GM12892 (cell line): ENCODE results near the gene COX19.

Experiments used
- DNase-seq: peaks from one replicate; pipeline ENCODE4 v3.0.0; 2011; ENCODE audit not compliant: insufficient read length
- FAIRE-seq: peaks from 2 replicates; lab custom pipeline; 2011; peaks lifted over from hg19 to GRCh38; lab: Jason Lieb, UNC
- POLR2A ChIP-seq: IDR thresholded peaks from 2 replicates; pipeline ENCODE4 v1.6.1; 2011; ENCODE audit warnings: low read depth, low read length, control low read depth
- POLR2AphosphoS5 ChIP-seq: IDR thresholded peaks from 2 replicates; pipeline ENCODE4 v1.6.1; 2011; ENCODE audit warnings: low read depth, low read length, control low read depth
- TAF1 ChIP-seq: IDR thresholded peaks from 2 replicates; pipeline ENCODE4 v1.6.1; 2011; ENCODE audit warnings: low read depth, mild to moderate bottlenecking, control low read depth, low read length, borderline replicate concordance

Gene COX19

DNA sequence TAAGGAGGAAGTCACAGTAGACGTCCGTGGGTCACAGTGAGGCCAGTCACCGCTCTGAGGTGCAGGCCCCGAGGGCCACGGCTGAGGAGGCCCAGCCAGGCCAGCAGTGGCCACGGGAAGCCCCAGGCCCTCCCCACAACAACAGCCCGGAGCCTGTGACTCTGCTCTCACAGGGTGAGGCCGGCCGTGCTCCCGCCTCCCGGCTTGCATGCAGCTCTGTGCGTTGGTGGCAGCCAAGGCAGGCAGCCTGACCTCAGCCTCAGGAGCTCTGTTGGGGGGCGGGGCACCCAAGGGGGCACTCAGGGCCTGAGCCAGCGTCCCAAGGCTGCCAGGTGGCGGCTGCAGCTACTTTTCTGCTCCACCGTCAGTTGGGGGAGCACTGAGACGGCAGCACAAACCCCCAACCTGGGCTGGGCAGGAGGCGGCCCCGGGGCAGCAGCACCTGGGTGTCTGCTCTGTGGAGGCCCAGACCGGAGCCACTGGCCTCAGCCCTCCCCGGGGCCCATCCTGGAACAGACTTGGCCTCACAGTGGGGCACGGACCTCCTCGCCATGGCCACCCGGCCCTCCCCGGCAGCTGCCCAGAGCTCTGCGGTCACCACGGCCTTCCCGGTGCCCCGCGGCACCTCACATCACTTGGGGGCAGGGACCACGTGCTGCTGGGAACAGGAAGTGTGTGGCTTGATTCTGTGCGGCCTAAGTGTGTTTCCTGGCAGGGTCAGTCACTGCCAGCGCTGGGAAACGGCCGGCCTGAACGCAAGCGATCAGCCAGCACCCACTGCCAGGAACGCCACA lies 20.9 kb upstream of the COX19 start:
- FAIRE-seq: no peak
- TF ChIP-seq TAF1 (no peak), POLR2AphosphoS5 (no peak), POLR2A (no peak)
- DNase-seq: no peak

DNA sequence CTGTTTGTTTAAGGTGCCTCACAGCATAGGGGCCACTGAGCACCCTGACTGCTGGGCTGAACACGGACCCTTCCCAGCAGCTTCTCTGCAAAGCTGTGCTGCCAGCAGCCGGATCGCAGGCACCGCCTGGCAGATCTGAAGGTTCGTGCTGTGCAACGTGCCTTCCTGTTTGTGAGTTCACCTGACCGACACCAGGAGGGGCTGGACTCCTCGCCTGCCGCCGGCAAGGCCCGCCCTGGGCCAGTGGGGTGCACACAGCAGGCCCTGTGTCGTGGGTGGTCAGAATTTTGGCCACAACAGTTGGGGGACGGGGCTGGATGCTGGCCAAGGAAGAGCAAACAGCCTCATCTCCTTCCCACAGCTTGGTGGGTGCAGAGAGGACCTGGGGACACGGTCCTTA lies 20.2 kb upstream of the COX19 start:
- no peak for FAIRE-seq

DNA sequence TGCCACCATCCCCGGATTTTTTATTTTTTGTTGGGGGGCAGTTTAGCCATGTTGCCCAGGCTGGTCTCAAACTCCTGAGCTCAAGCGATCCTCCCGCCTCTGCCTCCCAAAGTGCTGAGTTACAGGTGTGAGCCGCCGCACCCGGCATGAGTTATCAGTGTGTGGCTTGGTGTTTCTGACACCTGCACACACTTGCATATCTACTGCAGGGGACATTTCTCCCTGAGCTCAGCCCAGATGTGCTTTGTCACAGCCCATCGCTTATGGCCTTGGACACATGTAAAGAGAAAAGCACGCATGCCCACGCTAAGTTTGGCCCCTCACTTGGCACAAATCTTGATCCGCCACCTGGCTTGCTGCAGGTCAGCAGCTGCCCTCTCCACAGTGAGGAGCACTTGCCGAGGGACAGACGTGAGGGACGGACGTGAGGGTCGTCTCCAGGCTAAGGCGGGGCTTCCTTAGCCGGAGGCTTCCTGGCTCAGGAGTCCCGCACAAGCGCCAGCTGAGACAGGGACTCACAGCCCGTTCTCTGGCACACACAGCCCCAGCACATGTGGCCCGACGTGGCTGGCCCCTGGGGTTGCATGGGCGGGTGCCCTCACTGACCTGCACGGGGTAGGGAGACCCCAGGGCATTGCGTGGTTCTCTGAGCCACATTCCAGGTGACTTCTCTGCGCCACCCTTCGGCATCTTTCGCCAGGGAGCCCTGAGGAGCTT lies 19.4 kb upstream of the COX19 start:
- TF ChIP-seq POLR2A (peak; percentile 47), POLR2AphosphoS5 (no peak)
- no peak for FAIRE-seq
- no peak for DNase-seq

More for the DNA sequence above, 20.2 kb upstream of the COX19 start:
- TF ChIP-seq POLR2AphosphoS5 (no peak), POLR2A (no peak), TAF1 (no peak)
- no peak for DNase-seq

DNA sequence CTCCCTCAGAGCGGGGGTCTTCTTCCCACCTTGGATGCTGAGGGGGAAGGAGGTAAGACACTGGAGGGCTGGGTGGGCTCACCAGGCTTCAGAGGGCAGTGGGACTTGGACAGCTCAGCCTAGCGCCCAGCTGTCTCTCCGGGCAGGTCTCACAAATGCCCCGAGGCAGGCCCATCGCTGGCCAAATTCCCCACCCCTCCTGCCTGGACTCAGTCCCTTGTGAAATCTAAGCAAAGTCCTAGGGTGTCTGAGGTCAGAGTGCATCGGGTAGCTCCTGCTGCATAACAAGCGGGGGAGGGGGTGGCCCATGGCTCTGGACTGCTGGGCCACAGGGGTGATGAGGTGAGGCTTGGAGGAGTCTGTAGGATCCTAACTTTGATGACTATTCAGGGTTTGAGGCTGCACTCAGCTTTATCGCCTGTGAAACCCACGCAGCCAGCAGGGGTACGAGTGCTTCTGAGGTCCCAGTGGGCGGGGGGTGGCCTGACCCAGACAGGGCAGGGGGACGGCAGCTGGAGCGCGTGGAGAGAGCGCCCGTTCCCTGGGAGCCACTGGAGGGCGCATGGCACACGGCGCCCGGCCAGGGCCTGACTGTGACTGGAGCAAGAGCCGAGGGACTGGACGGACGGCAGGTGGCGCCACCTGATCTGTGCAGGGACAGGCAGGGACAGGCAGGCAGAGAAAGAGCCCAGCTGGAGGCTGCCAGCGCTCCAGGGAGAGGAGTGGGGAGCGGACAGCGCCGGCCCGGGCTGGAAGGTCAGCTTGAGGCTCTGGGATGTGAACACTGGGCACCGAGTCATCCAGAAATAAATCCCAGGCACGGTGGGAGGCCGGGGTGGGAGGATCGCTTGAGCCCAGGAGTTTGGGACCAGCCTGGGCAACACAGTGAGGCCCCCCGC lies 17.6 kb upstream of the COX19 start:
- FAIRE-seq (peak; percentile 99), DNase-seq (peak; percentile 92)
- TF ChIP-seq POLR2A: no peak
- TF ChIP-seq TAF1: no peak
- no peak; the same call in 1 of the 2 replicates for TF ChIP-seq POLR2AphosphoS5

DNA sequence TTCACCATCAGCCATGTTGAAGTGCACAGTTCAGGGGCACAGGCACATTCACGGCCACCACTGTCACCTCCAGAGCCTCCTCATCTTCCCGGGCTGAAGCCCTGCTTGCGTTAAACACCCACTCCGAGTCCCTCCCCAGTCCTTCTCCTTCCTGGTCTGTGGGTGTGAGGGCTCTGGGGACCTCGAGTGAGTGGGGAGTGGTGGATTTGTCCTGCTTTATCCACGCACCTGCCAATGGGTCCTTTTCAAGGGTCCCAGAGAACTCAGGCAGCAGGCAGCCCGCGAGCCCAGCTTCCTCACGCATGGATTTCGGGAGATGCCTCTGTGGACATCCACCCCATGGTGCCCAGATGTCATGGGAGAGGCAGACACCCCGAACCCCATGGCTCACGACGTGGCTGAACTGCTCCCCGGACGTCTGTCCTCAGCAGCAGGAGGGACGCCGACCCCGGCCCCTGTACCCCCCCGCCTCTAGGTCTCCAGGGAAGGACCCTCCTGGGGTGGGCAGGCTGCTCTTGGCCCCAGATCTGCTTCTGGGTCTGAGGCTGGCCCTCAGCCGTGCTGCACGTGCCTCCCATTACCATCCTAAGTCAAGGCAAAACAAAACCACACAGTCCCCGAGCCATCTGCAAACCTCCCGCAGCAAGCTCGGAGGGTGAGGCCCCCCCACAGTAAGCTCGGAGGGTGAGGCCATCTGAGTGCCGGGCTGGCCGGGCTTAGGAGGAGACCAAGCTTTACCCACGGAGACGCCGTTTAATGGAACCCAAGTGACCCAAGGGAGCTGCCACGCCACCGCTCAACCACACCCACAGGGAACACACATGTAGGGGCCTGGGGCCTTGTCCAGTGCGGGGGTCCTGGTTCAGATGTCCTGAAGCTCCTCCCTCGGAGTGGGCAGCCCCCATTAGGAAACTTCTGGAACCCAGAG lies 16.6 kb upstream of the COX19 start:
- DNase-seq (no peak), FAIRE-seq (no peak)
- TF ChIP-seq POLR2AphosphoS5 (no peak), POLR2A (no peak), TAF1 (no peak)

DNA sequence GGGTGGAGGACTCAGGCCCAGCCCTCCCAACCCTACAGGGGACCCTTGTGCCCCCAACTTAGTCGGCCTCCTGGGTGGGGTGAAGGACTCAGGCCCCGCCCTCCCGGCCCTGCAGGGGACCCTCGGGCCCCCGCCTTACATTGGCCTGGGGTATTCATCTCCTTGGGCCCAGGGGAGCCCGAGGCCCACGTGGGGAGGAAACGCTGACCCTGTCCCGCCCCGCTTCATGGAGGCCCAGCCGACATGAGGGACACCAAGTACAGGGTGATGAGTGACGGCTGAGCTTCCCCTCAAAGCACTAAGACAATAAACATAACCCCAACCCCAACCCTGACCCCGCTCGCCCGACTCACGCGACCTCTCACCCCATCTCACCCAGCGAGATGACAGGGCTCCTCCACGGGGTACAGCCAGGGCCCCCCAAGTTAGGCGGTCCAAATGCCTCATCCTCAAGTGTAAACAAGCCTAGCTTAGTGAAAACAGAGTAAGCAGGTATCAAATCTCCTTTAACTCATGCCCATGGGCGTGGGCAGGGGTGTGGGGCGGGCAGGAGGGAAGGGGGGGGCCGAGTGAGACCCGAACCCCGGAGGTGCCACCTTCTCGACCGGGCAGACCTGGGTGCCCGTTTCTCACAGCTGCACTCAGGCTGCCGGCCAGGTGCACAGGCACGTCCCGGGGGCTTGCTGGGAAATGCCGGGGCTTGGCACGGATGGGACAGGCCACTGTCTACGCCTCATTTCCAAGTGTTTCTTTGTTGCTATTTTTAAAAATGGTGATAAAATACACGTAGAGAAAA lies 15.8 kb upstream of the COX19 start:
- TF ChIP-seq POLR2A (no peak), POLR2AphosphoS5 (no peak), TAF1 (no peak)
- FAIRE-seq (no peak), DNase-seq (no peak)

DNA sequence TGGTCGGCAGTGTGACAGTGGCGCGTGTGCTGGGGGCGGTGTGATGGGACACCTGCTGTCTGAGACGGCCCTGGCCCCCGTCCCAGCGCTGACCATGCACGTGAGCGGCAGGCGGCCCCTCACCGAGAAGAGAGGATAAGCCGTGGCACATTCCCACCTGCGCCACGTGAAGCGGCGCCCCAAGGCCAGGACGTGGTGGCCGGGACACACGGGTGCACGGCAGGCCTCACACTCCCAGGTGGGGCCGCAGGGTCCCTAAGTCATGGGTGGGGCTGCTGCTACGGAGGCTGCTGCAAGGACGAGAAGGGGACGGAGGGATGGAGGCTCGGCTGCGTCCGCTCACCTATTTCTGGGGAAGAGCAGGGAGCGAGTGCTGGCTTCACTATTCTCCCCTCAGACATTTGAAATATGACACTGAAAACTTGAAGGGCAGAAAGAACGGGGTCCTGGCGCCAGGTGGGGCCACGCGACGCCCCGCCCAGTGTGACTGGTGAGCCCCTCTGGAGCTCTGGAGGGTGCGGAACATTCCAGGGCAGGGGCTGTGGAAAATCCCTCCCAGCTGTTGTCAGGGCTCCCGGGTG lies 15.1 kb upstream of the COX19 start:
- no peak for TF ChIP-seq POLR2A
- no peak for TF ChIP-seq POLR2AphosphoS5
- TF ChIP-seq TAF1: no peak
- no peak for FAIRE-seq
- no peak for DNase-seq

DNA sequence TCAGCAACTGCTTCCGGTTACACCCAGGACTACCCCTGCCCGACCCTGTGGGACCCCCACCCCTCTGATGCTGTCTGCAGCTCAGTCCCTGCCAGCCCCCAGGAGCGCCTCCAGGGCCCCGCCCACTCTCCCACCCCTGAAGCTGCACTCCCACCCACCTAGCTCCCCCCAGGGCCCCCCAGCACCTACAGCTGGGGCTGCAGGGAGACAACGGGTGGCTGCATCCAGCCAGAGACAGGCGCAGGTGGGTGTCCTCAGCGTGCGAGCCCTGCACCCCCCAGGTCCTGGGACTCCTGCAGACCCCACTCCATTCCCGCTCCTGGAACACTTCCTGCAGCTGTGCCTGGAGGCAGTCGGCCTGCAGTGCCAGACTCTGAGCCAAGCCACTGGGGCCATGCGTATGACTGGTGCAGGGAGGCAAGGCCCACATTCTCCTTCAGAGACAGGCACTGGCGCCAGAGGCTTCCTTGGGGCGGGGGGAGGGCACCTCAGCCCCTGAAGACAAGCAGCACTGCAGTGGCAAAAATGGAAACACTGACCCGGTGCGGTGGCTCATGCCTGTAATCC lies 13.7 kb upstream of the COX19 start:
- no peak for TF ChIP-seq TAF1
- TF ChIP-seq POLR2AphosphoS5: no peak
- TF ChIP-seq POLR2A: no peak
- no peak for FAIRE-seq
- no peak for DNase-seq

DNA sequence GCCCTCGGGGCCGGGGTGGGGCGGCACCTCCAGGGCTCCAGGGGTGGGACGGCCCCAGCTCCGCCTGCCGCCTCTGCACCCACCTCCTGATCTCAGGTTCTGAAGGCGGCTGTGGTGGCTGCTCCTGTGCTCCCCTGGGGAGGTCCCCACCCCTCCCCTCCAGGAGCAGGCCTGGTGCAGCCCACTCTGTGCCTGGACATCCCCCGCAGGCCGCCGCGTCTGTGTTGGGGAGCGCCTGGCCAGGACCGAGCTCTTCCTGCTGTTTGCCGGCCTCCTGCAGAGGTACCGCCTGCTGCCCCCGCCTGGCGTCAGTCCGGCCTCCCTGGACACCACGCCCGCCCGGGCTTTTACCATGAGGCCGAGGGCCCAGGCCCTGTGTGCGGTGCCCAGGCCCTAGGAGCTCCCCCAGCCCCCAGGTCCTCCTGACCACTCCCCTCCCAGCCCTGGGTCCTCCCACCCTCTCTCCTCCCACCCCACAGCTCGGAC lies 13.1 kb upstream of the COX19 start:
- no peak for FAIRE-seq
- no peak for TF ChIP-seq TAF1
- no peak for TF ChIP-seq POLR2A
- TF ChIP-seq POLR2AphosphoS5: no peak
- no peak for DNase-seq
